Stimulated activated naive CD8-positive, alpha-beta T cell treated with anti-CD3 and anti-CD28 coated beads, Interleukin-15, amount 100 ng/mL, for 72 hours (primary cell): Measurements from ENCODE around the gene GTPBP4.

Experiments used
- ATAC-seq: fragments of 150-1000 bp; cut with Tn5 transposase; 2 replicates; pipeline ENCODE4 v1.10.0; 2021; ENCODE audit warnings: mild to moderate bottlenecking, moderate library complexity
- DNase-seq, 2 donors: peaks; one replicate each; pipeline ENCODE4 v3.0.0; 2021 to 2022
- H3K27ac Mint-ChIP-seq, 2 donors: one replicate each; pipeline ENCODE4 v1.8.0; 2022; ENCODE audit warnings: mild to moderate bottlenecking in 2 of 2, mixed read lengths in 2 of 2, moderate library complexity in 2 of 2
- H3K27me3 Mint-ChIP-seq: one replicate; pipeline ENCODE4 v1.8.0; 2022; ENCODE audit warnings: mixed read lengths
- H3K4me1 Mint-ChIP-seq: one replicate; pipeline ENCODE4 v1.8.0; 2022; ENCODE audit warnings: mild to moderate bottlenecking, mixed read lengths
- H3K4me3 Mint-ChIP-seq, 2 donors: one replicate each; pipeline ENCODE4 v1.8.0; 2022; ENCODE audit warnings: mild to moderate bottlenecking in 2 of 2, mixed read lengths in 2 of 2, moderate library complexity in 1 of 2
- H3K9me3 Mint-ChIP-seq, 2 donors: one replicate each; pipeline ENCODE4 v1.8.0; 2022; ENCODE audit warnings: mixed read lengths in 2 of 2

The GTPBP4 gene

DNA sequence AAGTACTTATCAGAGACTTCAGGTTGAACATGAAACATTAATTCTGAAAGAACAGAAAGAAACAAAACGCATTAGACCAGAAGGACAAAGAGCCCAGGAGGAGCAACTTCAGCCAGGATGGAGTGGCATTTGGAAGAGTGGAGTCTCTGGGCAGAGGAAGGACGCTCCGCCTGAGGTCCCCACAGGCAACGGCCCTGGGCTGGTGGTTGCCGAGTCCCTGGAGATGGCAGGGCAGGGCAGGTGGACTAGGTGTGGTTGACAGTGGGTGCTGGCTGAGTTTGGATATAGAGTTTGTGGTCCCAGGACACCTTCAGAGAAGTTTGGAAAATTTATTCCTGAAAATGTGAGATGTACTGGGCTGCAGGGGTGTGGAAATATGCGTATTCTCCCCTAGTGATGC lies 29.4 kb upstream of the GTPBP4 start:
- Mint-ChIP-seq H3K27me3 (peaks cover 21% of the 10 kb centered on the region), H3K27ac (peak overlapping the region in 1 of 2 donors; percentile 59), H3K4me3 (no peak overlapping the region), H3K4me1 (no peaks in the 10 kb centered on the region), H3K9me3 (no peaks in the 10 kb centered on the region)
- ATAC-seq (no peak), DNase-seq (no peak)

DNA sequence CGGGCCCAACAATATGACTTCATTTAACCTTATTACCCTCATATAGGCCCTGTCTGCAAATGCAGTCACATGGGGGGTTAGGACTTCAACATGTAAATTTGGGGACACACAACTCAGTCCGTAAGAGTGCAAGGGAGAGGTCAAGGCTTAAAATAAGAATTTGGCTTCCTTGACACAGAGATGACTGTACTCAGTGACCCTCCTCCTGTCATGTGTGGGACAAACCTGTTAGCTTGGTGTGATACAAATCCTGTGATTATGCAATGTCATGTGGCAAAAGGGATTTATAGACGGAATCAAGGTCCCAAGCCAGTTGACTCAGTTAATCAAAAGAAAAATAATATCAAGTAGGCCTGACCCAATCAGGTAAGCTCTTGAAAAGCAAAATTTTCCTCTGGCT lies 25.9 kb upstream of the GTPBP4 start:
- Mint-ChIP-seq H3K27ac (no peak overlapping the region), H3K27me3 (peaks cover 41% of the 10 kb centered on the region), H3K4me3 (no peak overlapping the region), H3K4me1 (peaks cover 6% of the 10 kb centered on the region), H3K9me3 (peaks cover 0 to 15% of the 10 kb centered on the region in 2 donors)
- DNase-seq (no peak), ATAC-seq (no peak)

DNA sequence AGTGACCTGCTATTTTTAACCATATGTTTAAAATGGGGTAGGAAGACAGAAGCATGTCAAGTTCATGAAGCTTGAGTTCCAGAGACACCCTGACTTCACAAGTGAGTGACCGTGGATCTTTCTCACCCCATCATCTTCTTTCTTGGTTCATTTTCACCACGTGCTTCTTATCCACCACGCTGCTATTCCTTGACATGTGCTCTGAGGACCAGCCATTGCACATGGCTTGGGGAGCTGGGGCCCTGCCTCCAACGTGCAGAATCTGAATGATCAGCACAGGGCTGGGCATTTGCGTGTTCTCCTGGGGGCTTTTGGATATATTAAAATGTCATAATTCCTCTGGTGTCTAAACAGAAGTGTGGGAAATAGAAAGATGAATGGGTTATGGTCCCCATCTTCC lies 25.0 kb upstream of the GTPBP4 start:
- H3K27ac Mint-ChIP-seq = peak overlapping the region in 1 of 2 donors; percentile 76
- H3K27me3 Mint-ChIP-seq = peaks cover 40% of the 10 kb centered on the region
- ATAC-seq (no peak), DNase-seq (no peak)
- H3K4me1 Mint-ChIP-seq = peaks cover 8% of the 10 kb centered on the region
- H3K9me3 Mint-ChIP-seq = peaks cover 0 to 15% of the 10 kb centered on the region in 2 donors
- no peak overlapping the region for H3K4me3 Mint-ChIP-seq

DNA sequence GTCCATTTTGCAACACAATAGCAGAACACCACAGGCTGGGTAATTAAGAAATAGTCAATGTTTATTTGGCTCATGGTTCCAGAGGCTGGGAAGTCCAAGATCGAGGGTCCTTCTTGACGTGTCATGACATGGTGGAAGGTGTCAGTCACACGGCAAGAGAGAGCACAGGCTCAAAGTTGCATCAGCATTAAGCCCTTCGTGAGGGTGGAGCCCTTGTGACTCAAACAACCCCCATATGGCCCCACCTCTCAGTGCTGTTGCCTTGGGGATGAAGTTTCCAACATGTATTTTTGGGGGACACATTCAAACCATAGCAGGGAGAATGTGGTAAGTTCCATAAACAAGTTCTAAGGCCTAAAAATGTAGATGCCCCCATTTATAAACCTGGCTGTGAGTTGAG lies 24.6 kb upstream of the GTPBP4 start:
- peak overlapping the region in 1 of 2 donors; percentile 76 for H3K27ac Mint-ChIP-seq
- no peak for ATAC-seq
- no peak overlapping the region for H3K4me3 Mint-ChIP-seq
- no peak for DNase-seq
- peaks cover 8% of the 10 kb centered on the region for H3K4me1 Mint-ChIP-seq
- H3K9me3 Mint-ChIP-seq = peaks cover 0 to 15% of the 10 kb centered on the region in 2 donors
- H3K27me3 Mint-ChIP-seq = peaks cover 40% of the 10 kb centered on the region

DNA sequence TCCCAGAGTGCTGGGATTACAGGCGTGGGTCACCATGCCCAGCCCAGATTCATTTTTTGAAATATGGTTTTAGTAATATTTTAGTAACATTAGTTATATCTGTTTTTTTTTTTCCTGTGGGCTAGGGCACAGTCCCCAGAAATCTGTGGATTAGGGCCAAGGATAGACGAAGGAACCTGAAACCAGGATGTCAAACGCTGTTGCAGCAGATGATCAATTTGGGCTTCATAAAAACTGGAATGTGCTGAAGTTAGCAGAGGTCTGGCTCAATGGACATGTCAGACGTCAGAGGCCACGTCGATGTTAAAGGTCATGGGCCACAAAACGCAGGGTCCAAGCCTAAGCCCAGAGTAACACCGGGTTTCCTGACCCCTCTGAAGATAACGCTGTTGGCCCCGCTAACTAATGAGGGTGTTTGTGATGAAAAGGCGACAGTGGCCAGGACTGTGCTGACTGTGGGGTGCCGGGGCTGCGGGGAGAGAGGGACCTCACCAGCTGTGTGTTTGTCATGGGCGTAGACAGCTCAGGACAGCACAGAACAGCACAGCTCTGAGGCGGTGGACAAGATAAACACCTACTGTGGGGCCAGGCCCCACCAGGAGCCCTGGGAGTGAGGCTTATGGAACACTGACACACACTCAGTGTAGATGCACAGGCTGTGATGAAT lies 23.8 kb upstream of the GTPBP4 start:
- H3K4me1 Mint-ChIP-seq = peaks cover 8% of the 10 kb centered on the region
- ATAC-seq (no peak), DNase-seq (no peak)
- peaks cover 0 to 15% of the 10 kb centered on the region in 2 donors for H3K9me3 Mint-ChIP-seq
- peaks cover 42% of the 10 kb centered on the region for H3K27me3 Mint-ChIP-seq
- no peak overlapping the region for H3K4me3 Mint-ChIP-seq
- no peak overlapping the region for H3K27ac Mint-ChIP-seq

DNA sequence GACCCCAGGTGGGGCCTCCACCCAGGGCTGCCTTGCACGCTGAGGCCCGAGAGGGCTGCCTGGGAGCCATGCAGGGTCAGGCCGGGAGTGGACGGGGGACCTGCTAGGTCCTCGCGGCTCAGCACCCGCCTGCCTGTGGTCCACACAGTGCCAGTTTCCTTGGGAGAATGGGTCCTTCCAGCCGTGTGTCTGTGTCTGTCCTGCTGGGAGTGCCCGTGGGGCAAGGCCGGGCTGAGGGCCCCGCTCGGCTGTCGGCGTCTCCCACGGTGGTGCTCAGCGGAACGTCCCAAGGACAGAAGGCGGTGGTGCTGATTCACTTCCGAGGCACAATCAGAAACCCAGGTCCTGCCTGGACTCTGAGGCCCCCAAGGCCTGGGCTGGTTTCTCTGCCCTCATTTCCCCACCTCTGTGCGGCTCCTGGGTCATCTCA lies 23.2 kb upstream of the GTPBP4 start:
- DNase-seq = no peak
- ATAC-seq = no peak
- Mint-ChIP-seq H3K9me3 (peaks cover 0 to 15% of the 10 kb centered on the region in 2 donors), H3K4me1 (peaks cover 8% of the 10 kb centered on the region), H3K27me3 (peaks cover 42% of the 10 kb centered on the region), H3K4me3 (no peak overlapping the region), H3K27ac (no peak overlapping the region)

DNA sequence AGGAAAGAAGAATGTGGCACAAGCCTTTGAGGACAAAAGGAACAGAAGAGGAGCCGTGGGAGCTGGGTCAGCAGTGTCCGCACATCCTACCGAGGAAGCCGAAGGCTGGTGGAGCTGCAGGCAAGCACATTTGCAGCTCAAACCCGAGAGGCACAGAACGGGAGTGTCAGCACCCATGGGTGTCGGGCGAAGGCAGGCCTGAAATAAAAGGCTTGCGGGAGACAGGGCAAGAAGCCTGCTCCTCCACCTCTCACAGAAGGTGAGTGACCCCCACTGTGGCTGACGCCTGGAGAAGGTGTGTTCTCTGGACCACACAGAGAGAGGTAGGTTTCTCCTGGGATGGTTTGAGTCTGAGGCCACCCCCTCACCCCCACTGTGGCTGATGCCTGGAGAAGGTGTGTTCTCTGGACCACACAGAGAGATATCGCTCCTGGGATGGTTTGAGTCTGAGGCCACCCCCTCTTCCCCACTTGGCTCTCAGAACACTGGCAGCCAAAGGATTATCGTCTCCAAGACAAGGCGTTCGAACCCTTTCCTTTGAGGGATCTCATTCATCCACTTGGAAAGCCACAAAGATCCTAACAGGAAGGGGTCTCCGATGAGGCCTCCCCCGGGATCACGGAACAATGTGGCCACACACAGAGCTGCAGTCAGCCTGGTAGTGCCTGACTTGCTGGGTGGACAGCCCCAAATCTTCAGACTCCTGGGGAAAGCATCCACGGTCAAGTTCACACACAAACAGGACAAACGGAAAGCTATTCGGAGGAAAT lies 21.6 kb upstream of the GTPBP4 start:
- Mint-ChIP-seq H3K27me3 (peaks cover 42% of the 10 kb centered on the region), H3K4me1 (peaks cover 8% of the 10 kb centered on the region), H3K9me3 (peaks cover 0 to 15% of the 10 kb centered on the region in 2 donors), H3K4me3 (no peak overlapping the region), H3K27ac (no peak overlapping the region)
- no peak for ATAC-seq
- DNase-seq = no peak

DNA sequence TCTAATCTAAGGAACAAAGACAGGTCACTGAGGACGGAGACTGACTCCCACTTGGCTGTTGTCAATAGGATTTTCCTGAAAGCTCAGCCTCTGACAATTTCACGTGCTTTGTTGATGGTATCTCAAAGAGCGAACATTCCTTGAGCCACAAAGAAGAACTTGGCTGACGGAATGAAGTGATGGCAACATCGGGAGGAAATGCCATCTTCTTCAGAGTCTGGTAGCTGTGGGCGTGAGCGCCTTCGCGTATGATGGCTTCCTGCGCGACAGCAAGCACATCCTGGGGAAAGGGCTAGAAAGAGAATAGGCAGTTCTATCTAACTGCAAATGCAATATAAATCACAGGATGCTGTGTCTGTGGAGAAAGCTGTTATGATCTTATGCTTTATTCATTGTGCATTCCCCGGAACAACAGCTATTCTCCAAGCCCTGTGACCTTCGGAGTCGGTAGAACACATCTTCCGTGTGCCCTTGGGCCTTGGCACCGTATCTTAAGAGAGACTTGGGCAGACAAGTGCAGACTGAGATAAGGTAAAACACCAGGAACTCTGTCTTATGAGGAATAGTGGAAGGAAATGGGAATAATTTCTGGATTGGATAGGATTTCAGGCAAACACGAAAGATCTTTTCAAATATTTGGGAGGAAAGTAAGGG lies 19.6 kb upstream of the GTPBP4 start:
- DNase-seq (no peak), ATAC-seq (no peak)
- Mint-ChIP-seq H3K4me1 (peaks cover 8% of the 10 kb centered on the region), H3K27ac (peak overlapping the region in 1 of 2 donors; percentile 33), H3K9me3 (peaks cover 0 to 15% of the 10 kb centered on the region in 2 donors), H3K4me3 (no peak overlapping the region), H3K27me3 (peaks cover 42% of the 10 kb centered on the region)

DNA sequence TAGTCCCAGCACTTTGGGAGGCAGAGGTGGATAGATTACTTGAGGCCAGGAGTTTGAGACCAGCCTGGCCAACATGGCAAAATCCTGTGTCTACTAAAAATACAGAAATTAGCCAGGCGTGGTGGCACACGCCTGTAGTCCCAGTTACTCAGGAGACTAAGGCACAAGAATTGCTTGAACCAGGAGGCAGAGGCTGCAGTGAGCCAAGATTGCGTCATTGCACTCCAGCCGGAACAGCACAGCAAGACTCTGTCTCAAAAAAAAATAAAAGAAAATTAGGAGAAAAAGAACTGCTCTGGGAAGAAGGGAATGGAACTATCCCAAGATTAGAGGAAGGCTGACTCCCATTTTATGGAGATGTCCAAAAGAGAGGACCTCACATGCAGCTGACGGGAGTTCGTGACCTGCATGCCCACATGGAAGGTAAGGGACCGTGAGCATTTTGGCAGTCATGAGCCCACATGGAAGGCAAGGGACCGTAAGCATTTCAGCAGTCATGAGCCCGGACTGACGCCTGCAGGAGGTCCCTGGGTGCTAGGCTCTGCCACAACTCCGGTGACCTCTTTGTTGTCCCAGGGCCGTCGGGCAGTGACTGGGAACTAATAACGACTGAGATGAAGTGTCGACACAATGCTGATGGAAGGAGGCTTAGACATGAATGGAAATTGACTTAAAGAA lies 18.6 kb upstream of the GTPBP4 start:
- ATAC-seq = no peak
- peaks cover 0 to 15% of the 10 kb centered on the region in 2 donors for H3K9me3 Mint-ChIP-seq
- H3K4me1 Mint-ChIP-seq = peaks cover 8% of the 10 kb centered on the region
- DNase-seq = no peak
- no peak overlapping the region for H3K4me3 Mint-ChIP-seq
- peak overlapping the region in 1 of 2 donors; percentile 64 for H3K27ac Mint-ChIP-seq
- peaks cover 42% of the 10 kb centered on the region for H3K27me3 Mint-ChIP-seq

DNA sequence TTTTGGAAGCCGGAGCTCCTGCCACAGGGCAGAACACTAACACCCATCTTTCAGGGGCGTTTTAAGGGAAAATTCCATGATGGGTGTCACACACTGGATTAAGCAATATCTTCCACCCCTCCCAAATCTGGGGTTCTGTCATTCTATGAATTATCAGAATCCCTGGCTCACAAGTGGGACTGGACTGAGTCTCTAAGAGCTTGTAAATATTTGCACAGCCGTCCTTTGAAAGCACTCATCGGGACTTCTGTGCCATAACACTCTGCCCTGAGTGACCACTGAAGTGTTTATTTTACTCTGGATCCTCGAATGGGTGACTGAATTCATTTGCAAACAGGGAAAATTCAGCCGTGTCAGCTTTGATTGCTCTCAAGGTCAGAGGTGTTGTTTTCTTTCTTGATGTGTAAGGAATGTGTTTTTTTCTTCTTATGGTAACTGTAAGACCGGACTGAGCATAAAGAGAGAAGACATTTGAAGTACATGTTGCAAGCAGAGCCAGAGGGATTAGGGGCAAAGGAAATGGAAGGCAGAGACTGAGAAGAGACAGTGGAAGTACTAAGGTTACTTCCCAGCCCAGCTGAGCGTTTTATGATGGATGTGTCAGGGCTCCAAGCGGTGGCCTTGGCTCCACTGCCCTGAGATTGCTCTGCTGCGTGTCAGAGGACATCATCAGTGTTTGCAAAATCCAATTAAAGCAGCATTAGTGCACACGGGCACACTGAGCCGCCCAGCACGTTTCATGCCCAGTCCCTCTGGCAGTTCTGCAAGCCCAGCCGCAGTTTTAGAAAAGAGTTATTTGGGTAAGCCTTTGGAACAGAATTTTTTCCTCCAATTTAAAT lies 17.7 kb upstream of the GTPBP4 start:
- Mint-ChIP-seq H3K27ac (no peak overlapping the region), H3K27me3 (peaks cover 39% of the 10 kb centered on the region), H3K4me3 (no peak overlapping the region), H3K4me1 (peaks cover 8% of the 10 kb centered on the region), H3K9me3 (peaks cover 0 to 14% of the 10 kb centered on the region in 2 donors)
- DNase-seq (no peak), ATAC-seq (no peak)

DNA sequence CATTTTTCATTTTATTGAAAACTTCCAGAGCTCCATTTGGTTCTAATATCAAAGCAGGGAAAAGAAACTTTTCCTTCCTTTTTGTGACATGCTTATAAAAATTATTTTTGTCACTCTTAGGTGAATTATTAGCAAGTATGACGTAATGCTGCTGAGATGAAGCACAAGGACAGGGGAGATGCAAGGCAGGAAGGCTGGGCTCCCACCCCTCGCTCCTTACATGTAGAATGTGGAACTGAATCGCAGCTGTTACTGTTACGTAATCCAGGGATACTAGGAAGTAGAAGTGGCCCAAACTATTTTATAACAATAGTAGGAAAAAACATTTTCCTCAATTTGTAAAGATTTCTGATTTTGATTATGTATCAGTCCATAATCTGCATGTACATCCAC lies 17.1 kb upstream of the GTPBP4 start:
- ATAC-seq = no peak
- Mint-ChIP-seq H3K4me1 (peaks cover 8% of the 10 kb centered on the region), H3K27me3 (peaks cover 33% of the 10 kb centered on the region), H3K4me3 (no peak overlapping the region), H3K9me3 (peaks cover under 1 to 11% of the 10 kb centered on the region in 2 donors), H3K27ac (no peak overlapping the region)
- no peak for DNase-seq

DNA sequence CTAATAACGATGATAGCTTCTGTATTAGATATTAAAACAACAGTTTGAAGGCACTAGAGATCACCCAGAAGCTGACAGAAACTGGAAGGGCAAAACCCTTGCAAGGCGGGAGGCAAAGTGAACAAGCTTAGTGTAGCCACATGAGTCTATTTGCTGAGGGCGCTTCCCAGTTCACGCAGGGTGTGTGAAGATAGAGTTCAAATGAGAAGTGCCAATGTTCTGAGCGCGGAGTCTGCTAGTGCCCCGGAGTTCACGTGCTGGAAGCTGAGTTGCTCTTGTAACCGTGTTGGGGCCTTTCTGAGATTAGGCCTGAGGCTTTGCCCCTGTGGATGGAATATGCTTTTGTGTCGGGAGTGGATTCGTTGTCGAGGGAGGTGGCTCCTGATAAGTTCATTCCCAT lies 16.6 kb upstream of the GTPBP4 start:
- no peak for DNase-seq
- ATAC-seq = no peak
- peaks cover 28% of the 10 kb centered on the region for H3K27me3 Mint-ChIP-seq
- H3K9me3 Mint-ChIP-seq = peaks cover 5 to 14% of the 10 kb centered on the region in 2 donors
- H3K27ac Mint-ChIP-seq = no peak overlapping the region
- no peak overlapping the region for H3K4me3 Mint-ChIP-seq
- peaks cover 8% of the 10 kb centered on the region for H3K4me1 Mint-ChIP-seq

DNA sequence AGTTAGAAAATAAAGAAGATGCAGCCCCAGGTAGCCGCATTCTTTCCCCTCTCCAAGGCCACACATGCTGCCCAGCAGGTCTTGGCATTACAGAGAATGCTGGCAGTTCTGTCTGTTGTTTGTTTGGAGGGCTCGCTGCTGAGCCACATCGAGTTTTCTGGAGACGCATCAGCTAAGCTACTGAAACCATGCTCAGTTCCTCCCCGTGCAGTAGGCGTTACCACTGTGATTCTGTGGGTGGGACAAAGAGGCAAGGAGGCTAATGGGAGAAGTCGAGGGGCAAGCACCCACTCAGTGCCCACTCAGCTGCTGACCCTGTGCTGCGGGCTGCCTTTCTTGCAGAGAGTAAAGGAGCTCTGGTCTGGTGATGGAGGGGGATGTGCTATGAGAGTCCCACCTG lies 15.5 kb upstream of the GTPBP4 start:
- DNase-seq (no peak), ATAC-seq (no peak)
- H3K27ac Mint-ChIP-seq = no peak overlapping the region
- peaks cover 8 to 10% of the 10 kb centered on the region in 2 donors for H3K9me3 Mint-ChIP-seq
- peaks cover 21% of the 10 kb centered on the region for H3K27me3 Mint-ChIP-seq
- H3K4me1 Mint-ChIP-seq = no peaks in the 10 kb centered on the region
- no peak overlapping the region for H3K4me3 Mint-ChIP-seq

DNA sequence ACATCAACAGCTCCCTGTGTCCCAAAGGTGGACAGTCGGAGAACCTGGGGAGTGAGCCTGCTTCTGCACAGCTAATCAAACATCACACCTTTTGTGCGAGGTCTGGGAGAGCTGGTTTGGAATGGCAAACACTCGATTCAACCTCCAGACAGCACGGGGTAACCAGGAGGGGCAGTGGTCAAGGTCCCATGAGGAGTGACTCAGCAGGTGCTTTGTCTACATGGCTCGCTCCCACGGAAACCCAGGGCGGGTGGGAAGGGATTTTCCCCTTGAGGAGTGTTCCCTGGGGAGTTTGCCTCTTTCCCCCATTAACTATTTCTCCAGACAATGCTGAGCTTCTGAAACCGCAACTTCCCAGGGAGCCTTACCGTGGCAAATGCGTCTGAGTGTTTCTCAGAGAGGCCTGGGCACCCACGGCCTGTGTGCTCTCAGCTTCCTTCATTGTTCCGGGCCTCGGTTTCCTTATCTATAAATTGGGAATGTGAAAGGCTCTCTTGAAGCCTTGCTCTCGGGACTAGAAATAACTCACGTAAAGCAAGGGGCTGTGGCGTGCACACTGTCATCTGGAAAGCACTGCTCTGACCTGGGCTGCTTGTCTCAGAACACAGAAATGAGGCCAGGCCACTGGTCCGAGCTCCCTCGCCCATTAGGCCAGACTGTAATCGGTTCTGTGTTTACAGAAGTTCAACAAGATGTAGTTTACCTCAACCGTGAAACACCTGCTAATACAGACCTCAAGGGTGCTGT lies 14.0 kb upstream of the GTPBP4 start:
- H3K9me3 Mint-ChIP-seq = peaks cover 15 to 25% of the 10 kb centered on the region in 2 donors
- H3K27ac Mint-ChIP-seq = no peak overlapping the region
- peaks cover 10% of the 10 kb centered on the region for H3K27me3 Mint-ChIP-seq
- no peaks in the 10 kb centered on the region for H3K4me1 Mint-ChIP-seq
- no peak for ATAC-seq
- no peak overlapping the region for H3K4me3 Mint-ChIP-seq
- DNase-seq = no peak
